Endothelial cell of umbilical vein (primary cell): Measurements from ENCODE around the gene DST.

Source experiments
- CTCF ChIP-seq, 2 donors: IDR thresholded peaks; 1 replicate in 1 of 2; 2 replicates in 1 of 2; pipeline ENCODE4 v1.5.1; 2011; ENCODE audit warnings: low read length in 2 of 2, mild to moderate bottlenecking in 2 of 2, moderate library complexity in 2 of 2, control low read depth in 1 of 2, inconsistent platforms in 1 of 2, low read depth in 1 of 2; ENCODE audit not compliant: insufficient read depth in 1 of 2; ENCODE audit errors: extremely low read depth in 1 of 2
- EZH2 ChIP-seq: IDR thresholded peaks from 2 replicates; pipeline ENCODE4 v1.6.1; 2012; ENCODE audit warnings: borderline replicate concordance, low read depth, mild to moderate bottlenecking, moderate library complexity, low read length, inconsistent platforms; ENCODE audit not compliant: severe bottlenecking
- MAX ChIP-seq: IDR thresholded peaks from 2 replicates; pipeline ENCODE4 v1.6.1; 2011; ENCODE audit not compliant: insufficient read depth, insufficient read length
- POLR2AphosphoS5 ChIP-seq: IDR thresholded peaks from 2 replicates; pipeline ENCODE4 v1.6.1; 2012; ENCODE audit warnings: low read depth, mild to moderate bottlenecking, control low read depth, low read length, moderate library complexity; ENCODE audit not compliant: insufficient read depth

- TF ChIP-seq POLR2AphosphoS5 (no peak), CTCF (IDR thresholded peaks at IDR 0.05; ENCODE audit: extremely low read depth in 1 of 2, insufficient read depth in 1 of 2, low read depth in 1 of 2, low read length in 2 of 2) (no peak), EZH2 (no peak), MAX (no peak)
Observed at GRCh38 chr6:56660381-56660730, 17.7 kb upstream of the DST start.
